GM18526 (cell line): ENCODE data around the gene SORBS1.

Source experiments
- POLR2A ChIP-seq: IDR thresholded peaks from 3 replicates; pipeline ENCODE4 v1.6.1; 2011; ENCODE audit not compliant: insufficient read length; ENCODE audit errors: extremely low read depth

Gene SORBS1

DNA sequence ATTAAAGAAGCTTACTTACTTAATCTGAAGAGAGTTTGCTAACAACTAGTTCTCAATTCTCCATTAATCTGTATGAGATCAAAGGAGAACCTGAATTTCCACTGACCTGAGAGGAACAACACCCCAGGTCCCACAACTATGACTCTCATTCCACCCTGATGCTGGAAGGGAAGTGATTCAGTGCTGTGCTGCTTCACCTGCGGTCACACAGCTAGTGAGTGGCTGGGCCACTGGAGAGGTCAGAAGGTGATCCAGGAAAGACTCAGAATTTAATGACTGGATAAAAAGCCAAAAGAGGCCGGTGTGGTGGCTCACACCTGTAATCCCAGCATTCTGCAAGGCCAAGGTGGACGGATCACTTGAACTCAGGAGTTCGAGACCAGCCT lies 23.6 kb downstream of the SORBS1 start:
- no peak for TF ChIP-seq POLR2A

DNA sequence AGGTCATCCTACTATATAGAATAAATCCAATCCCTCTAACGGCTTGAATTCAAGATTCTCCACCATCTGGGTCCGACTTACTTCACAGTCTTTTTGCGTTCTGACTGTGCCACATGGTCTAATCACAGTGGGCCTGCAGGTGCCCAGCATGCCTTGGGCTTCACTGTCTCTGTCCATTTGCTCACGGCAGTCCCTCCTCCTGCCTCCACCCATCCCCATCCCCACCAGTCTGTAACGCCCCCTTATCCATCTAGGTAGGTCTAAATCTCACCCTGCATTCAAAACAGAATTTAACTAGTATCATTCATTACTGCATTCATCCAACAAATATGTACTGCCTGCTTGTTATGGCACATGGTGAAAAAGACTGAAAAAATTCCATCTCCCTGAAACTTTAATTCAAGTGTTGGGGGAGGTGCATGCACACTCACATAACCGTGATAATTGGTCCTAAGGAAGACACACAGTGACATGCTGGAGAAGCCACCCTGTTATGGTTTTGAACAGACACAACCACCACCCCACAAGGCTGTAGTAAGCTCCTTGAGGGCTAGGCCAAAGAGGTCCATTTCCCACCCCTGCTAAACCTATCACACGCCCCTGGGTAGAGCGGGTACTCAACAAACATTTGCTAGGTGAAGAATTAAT lies 24.2 kb downstream of the SORBS1 start:
- no peak for TF ChIP-seq POLR2A

DNA sequence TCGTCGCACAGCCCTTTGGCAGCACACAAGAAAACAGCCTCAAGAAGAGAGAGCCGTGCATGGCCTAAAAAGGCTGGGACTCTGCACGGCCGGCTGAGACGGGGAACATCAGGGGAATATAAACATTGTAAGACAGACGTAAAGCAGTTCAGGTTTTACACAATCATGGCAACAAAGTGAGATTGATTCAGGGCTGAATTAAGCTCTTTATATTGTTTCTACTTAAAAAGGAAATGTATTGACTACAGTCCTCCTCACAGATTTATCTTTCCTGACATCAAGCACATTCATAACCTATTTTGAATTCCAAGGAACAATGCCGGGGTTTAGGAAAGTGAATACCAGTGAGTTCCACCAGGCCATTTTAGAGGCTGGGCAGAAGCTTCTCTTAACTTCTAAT lies 25.2 kb downstream of the SORBS1 start:
- TF ChIP-seq POLR2A = no peak

DNA sequence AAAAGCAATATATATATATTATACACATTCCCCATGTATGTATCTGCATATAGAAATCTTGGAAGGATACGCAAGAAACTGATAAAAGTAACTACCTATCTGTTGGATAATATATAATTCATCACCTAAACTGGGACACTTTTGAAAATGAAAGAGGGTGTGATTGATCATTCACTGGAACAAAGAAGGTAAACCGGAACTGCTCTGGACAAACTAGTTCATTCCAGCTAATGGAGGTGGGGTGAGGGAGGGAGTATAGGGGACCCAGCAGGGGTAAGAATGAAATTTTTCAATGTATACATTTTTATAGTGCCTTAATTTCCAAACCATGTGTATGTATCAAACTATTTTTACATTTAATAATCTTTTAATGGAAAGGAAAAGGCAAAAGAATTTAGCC lies 25.6 kb downstream of the SORBS1 start:
- TF ChIP-seq POLR2A = no peak

DNA sequence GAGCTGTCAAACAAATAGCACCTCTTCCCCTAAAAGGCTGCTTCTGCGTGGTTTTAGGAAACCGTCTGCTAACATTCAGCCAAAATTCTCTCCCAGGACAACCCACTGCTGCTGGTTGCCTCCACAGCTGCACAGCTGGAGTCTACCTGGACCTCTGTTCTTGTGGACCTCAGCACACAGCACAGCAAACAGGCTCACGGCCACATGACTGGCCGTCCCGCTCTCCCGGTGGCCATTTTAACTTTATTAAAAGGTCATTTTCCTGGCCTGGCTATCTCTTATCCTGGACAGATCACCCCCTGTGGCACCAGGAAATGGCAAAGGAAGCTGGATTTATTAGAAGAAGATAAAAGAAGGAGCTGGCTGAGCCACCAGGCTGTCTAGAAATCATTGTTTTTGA lies 27.6 kb downstream of the SORBS1 start:
- no peak for TF ChIP-seq POLR2A

DNA sequence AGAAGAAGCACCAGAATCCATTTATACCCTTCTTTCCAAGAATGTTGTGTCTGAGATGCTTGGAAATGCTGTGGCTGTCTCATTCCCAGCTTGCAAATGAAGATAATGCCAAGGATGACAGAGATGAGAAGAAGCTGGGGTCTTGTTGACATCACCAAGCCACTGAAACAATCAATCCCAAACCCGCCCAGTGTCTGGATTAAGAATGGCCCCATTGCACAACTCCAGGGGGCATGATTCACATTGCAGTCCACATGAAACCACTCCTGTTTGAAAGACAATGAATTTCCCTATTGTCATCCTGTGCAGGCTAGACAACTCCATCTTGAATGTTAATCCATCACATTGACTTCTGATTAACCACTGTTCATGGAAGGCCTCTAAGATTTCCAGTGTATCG lies 28.6 kb downstream of the SORBS1 start:
- TF ChIP-seq POLR2A = no peak

DNA sequence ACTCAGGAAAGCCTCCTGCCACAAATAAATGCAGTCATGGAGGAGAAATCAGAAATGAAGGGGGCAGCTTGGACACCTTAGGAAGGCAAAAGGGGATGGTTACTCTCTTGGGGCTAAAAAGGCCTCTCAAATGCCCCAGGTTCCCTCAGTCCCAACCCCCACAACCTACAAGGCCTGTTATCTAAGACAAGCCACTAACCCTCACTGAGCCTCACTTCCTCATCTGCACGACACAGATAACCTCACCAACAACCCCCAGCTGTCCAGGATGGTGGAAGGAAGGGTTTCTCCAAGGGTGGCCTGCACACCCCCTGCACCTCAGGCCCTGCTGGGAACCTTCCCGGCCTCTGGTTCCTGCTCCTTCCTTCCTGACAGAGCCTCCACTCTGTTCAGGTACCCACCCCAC lies 29.2 kb downstream of the SORBS1 start:
- TF ChIP-seq POLR2A = no peak

DNA sequence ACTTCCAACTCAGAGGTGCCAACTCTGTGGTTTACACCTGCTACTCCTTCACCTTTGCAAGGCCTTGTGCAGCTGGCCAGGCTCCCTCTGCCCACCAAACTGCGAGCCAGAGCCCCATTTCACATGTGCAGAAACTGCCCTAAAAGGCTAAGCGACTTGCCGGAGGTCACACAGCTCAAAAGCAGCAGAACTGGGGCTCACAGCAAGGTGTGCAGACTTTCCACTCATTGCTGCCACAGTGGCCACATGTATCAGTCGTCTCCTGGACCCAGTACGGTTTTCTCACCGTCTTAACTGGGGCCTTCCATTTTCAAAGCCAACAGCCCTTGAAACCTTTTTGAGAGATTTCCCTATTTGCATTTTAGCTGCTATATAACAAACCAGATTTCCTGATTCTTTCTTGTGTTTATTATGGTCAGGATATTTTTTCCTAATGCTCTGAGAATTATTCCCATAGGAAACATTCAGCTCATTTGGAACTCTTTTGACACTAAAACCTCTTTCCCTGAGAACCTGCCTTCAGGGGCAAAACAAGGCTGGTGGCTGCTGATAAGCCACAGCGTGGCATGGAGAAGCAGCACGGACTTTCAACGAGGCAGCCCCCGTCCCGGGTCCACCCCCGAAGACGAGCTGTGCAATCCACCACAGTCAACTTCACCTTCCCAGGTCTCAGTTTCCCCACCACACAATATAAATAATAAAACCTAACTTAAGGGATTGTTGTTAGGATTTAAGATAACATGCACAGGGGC lies 29.9 kb downstream of the SORBS1 start:
- no peak for TF ChIP-seq POLR2A

DNA sequence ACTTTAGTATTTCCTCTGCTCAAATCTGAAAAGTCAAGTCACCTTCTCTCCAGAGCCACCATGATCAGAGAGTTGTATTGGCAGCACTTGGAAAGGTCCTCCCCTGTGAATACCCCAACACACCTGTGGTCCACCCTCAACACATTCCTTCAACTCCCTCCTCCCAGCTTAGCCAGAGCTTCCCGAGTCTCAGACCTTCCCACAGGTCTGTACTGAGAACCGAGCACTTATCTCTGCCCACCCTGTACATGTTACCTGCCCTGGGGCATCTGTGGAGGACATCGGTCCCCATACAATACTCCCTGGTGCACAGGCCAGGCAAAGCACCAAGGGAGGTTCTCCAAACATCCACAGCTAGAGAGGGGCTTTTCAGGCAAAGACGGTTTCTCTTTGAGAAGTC lies 30.6 kb downstream of the SORBS1 start:
- no peak for TF ChIP-seq POLR2A

DNA sequence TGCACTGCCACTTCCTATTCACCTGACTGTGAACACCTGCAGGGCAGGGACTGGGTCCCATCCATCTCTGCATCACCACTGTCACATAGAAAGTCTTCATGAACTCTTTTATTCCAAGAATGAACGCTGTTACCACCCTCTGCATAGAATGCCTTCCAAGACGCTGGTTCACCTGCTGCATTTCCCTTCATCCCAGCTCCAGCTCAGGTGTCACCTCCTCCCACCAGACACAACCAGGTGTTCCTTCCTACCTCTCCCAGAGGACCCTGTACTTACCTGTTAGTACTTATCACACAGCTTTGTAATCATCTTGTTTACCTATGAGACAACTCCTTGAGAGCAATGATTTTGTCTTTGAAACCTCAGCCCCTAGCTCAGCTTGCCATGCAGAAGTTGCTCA lies 31.1 kb downstream of the SORBS1 start:
- no peak for TF ChIP-seq POLR2A

DNA sequence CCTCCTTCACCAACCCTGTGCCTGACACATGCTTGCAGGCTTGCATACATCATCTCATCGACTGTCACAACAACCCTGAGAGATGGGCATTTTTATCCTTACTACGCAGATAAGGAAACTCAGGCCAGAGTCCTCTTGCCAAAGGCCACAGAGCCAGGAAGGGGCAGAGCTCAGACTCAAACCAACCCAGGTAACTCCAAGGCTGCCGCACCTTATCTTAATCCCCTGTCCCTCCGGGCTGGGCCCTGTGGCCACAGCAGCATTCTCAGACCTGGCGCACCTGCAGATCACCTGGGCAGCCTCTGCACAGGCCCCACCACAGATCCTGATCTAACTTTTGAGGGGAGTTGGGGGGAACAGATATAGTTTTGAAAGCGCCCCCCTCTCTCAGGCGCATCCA lies 35.1 kb downstream of the SORBS1 start:
- TF ChIP-seq POLR2A = no peak

DNA sequence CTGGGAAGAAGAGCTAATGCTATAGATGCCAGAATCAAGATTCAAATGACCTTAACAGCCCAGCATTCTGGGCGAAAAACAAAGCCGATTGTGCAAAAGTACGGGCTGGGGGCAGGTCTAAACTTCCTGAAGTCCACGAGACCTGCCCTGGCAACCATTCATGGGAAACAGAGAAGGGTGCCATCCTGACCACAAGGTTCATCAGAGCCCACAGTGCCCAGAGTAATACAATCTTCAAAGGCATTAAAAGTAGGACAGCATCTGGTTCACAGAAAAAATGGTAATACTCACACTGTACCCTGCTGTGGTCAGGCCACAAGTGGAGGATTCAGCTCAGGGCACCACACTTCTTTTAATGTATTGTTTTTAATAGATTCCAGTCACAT lies 36.1 kb downstream of the SORBS1 start:
- TF ChIP-seq POLR2A = no peak

DNA sequence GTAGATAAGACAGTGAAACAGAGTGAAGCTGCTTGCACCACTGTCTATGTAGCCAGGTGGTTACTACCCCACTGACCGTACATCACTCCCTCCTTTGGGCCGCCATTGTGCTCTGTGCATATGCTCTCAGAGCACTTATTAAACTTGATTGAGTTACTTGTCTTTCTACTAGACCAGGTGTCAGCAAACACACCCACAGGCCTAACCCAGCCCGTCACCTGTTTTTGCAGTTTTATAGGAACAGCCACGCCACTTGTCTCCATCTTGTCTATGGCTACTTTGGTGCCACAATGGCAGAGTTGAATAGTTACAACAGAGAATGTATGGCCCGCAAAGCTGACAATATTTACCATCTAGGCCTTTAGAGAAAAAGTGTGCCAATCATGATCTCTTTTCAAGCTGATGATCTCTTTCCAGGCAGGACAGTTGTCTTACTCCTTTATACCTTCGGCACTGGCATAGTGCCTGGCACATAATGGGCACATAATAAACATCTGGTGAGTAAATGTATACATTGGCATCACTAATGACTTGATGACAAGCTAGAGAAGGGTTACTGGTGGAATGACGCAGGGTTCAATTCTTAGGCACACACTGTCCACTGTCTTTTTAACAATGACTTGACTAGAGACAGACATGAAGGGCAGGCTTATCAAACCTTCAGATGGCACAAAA lies 36.7 kb downstream of the SORBS1 start:
- no peak for TF ChIP-seq POLR2A

DNA sequence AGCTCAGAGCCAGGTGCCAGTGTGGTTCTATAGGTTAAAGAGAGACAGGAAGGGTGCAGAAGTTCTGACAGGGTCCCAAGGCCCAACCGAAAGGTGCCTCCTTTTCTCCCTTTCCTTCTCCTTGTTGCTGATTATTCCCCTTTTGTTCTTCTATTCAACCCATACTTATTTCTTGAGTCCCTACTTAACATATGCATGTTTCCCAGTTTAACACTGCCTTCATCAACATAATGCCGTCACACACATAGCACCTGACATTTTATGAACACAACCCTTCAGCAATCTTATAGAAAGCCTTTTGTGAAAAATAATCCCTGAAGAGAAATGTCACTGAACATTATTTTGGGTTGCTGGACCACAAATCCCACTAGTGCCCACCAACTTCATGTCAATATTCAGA lies 39.1 kb downstream of the SORBS1 start:
- no peak for TF ChIP-seq POLR2A

DNA sequence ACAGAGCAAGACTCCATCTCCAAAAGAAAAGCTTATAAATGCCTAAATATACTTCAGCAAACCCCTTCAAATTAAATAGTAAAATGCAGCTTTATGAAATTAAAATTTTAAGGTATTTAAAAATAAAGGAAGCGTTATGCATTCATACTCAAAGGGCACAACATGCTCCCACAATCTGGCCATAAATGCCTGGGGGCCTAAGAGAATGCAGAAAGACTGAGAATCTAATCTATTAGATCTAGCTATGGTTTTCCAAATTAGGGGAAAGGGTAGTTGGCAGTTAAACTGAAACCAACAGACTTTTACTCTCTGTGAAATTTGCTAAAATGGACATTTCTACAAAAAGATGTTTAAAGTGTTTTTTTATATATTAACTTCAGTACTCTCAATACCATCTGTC lies 40.6 kb downstream of the SORBS1 start:
- TF ChIP-seq POLR2A = no peak
